Lower lobe of right lung (tissue), 2 donors: ENCODE measurements around the gene GNG14. TPM values are rescaled to one million over a fixed set of nuclear protein-coding genes. Genes with fewer than 3 reads are reported as not detected.

Experiments
- ATAC-seq, 2 donors: fragments of 200-7000 bp; cut with Tn5 transposase; one replicate each; pipeline ENCODE4 v1.9.1; 2020 to 2022; ENCODE audit warnings: mild to moderate bottlenecking in 2 of 2, moderate library complexity in 2 of 2
- DNase-seq: peaks from one replicate; pipeline ENCODE4 v3.0.0-alpha.2; 2020
- H3K27ac ChIP-seq: fragments of 200-600 bp; one replicate; pipeline ENCODE4 v1.8.0; 2022
- H3K27me3 ChIP-seq: fragments of 200-600 bp; one replicate; pipeline ENCODE4 v1.8.0; 2022; ENCODE audit warnings: low read depth
- H3K36me3 ChIP-seq: fragments of 200-600 bp; one replicate; pipeline ENCODE4 v1.8.0; 2022; ENCODE audit warnings: mild to moderate bottlenecking
- H3K4me1 ChIP-seq: fragments of 200-600 bp; one replicate; pipeline ENCODE4 v1.8.0; 2022
- H3K4me3 ChIP-seq: fragments of 200-600 bp; one replicate; pipeline ENCODE4 v1.8.0; 2022; ENCODE audit warnings: mild to moderate bottlenecking
- H3K9me3 ChIP-seq: fragments of 200-600 bp; one replicate; pipeline ENCODE4 v1.8.0; 2022
- intact Hi-C: fragments of 100-400 bp; cut with DNase I; formaldehyde crosslinking; loops from one replicate; pipeline ENCODE4 v1.11.0; 2022
- total RNA-seq: library from RNA; stranded (reverse); fragmentation: NEBNext Ultra II Directional; extraction: Animal tissue kit (Norgen Biotek cat#: 25700); gene quantifications from one replicate; pipeline ENCODE4 v1.2.1, GENCODE V29; 2021
- TF ChIP-seq, protein P1 (sequence below): fragments of 200-600 bp; IDR thresholded peaks from one replicate; pipeline ENCODE4 v1.8.0; 2022; ENCODE audit warnings: antibody characterized with exemption, mild to moderate bottlenecking
- donor health status: DM: no; HTN: yes; CAD: no; lungs with severe emphysema.

The GNG14 gene
- total RNA-seq, 1 donor from 2014 or later: not detected

- peaks cover 51% of the 10 kb centered on the region for H3K36me3 ChIP-seq
These were observed 7.8 kb upstream of the GNG14 start for GRCh38 chr19:12680034-12680433.

DNA sequence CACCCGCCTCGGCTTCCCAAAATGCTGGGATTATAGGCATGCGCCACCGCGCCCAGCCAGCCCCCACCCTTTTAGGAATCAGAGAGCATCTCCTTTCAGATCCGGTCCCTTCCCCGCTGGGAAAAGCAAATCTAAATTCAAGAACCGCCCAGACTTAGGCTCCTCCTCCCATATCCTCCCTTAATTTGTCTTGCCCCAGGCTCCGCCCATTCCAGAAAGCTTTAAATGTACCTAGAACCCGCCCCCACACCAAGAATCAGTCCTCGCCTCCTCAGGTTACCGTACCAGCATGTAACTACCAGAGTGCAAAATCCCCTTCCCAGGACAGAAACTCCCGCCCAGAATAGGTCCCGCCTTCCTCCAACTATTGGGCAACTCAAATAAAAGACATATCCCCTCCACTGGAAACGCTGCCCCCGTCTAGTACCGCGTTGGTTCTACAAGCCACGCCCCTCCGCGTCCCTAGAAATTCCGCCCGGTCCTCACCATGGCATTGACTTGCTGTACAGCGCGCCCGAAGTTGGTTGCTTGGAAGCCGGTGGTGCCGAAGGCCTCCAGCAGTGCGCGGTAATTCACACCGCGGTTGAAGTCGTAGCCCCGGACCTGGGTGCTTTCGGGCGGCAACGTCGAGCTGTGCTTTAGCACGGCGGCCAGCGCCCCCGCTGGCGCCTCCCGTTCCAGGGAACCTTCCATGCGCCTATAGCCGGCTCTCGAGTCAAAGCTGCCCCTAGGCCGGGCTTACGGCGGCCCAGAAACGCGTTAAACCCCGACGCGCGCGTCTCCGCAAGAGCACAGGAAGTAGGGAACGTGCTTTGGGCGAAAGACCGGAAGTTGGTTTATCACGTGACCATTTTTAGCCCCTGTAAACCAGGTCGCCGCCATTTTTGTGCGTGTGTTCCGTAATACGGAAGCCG is 6.5 kb upstream of the GNG14 start, which contains the start of gene DHPS:
Gene DHPS (minus strand): TSS at position 807 of the 914 bp plus-strand sequence. CDS start 114 bp downstream, at position 693.
- Histone ChIP-seq H3K27me3 (no peaks in the 10 kb centered on the region), H3K4me3 (peak within 1 kb of the TSS; percentile 87), H3K36me3 (peaks cover 38% of the 10 kb centered on the region), H3K9me3 (no peaks in the 10 kb centered on the region), H3K4me1 (peaks cover 16% of the 10 kb centered on the region), H3K27ac (peak within 1 kb of the TSS; percentile 98)
- ATAC-seq (peak; percentile 94 to 96), DNase-seq (peak; percentile 95)
- TF ChIP-seq, protein P1, sequence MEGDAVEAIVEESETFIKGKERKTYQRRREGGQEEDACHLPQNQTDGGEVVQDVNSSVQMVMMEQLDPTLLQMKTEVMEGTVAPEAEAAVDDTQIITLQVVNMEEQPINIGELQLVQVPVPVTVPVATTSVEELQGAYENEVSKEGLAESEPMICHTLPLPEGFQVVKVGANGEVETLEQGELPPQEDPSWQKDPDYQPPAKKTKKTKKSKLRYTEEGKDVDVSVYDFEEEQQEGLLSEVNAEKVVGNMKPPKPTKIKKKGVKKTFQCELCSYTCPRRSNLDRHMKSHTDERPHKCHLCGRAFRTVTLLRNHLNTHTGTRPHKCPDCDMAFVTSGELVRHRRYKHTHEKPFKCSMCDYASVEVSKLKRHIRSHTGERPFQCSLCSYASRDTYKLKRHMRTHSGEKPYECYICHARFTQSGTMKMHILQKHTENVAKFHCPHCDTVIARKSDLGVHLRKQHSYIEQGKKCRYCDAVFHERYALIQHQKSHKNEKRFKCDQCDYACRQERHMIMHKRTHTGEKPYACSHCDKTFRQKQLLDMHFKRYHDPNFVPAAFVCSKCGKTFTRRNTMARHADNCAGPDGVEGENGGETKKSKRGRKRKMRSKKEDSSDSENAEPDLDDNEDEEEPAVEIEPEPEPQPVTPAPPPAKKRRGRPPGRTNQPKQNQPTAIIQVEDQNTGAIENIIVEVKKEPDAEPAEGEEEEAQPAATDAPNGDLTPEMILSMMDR: no peak
- intact Hi-C loops: no loop called here

More at GRCh38 chr19:12680034-12680433, 7.8 kb upstream of the GNG14 start:
- TF ChIP-seq, protein P1: no peak
- intact Hi-C loops: no loop called here
- Histone ChIP-seq H3K4me1 (peaks cover 20% of the 10 kb centered on the region), H3K27me3 (no peaks in the 10 kb centered on the region), H3K9me3 (no peaks in the 10 kb centered on the region), H3K27ac (no peak overlapping the region), H3K4me3 (no peak overlapping the region)
- DNase-seq (no peak), ATAC-seq (no peak)

DNA sequence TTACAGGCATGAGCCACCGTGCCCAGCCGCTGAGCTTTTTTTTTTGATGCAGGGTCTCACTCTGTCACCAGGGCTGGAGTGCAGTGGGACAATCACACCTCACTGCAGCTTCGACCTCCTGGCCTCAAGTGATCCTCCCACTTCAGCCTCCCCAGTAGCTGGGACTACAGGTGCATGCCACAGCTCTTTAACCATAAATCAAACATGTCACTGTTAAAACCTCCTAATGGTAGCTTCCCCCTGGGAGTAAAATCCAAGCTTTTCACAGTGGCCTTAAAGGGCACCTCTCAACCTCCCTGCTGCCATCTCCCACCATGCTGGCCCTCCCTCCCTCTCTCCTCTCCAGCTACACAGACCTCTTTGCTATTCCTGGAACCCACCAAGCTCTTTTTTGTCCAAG is 2.0 kb upstream of the GNG14 start:
- DNase-seq (no peak), ATAC-seq (no peak)
- Histone ChIP-seq H3K4me3 (no peak overlapping the region), H3K4me1 (peaks cover 2% of the 10 kb centered on the region), H3K9me3 (no peaks in the 10 kb centered on the region), H3K27me3 (no peaks in the 10 kb centered on the region), H3K36me3 (peaks cover 4% of the 10 kb centered on the region), H3K27ac (no peak overlapping the region)
- TF ChIP-seq, protein P1: no peak
- intact Hi-C loops: no loop called here

DNA sequence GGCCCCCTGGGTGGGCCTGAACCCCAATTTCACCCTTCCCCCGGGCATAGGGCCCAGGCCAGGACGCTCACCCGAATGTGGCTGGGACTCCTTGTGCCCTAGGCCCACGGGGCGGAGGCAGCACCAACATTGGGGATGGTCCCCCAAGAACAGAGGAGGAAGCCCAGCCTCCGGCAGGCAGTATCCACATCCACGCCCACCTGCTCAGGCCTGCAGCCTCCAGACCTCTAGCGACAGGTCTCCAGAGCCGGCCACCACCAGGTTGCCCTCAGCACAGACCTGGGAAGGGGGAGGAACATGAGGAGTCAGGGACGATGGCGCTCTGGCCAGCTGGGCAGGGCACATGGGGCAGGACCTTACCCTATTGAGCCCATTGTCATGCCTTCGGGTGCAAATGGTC is 1.2 kb downstream of the GNG14 start:
- no peaks in the 10 kb centered on the region for H3K4me1 ChIP-seq
- ATAC-seq (no peak), DNase-seq (no peak)
- H3K9me3 ChIP-seq: no peaks in the 10 kb centered on the region
- no peaks in the 10 kb centered on the region for H3K27me3 ChIP-seq
- no peak overlapping the region for H3K4me3 ChIP-seq
- H3K36me3 ChIP-seq: peaks cover 4% of the 10 kb centered on the region
- H3K27ac ChIP-seq: no peak overlapping the region
- intact Hi-C loops: no loop called here
- TF ChIP-seq, protein P1: no peak

GRCh38 chr19:12689581-12690216 is 1.9 kb downstream of the GNG14 start:
- H3K4me1 ChIP-seq: no peaks in the 10 kb centered on the region
- ATAC-seq (peak in 1 of 2 donors; percentile 10), DNase-seq (no peak)
- H3K27me3 ChIP-seq: no peaks in the 10 kb centered on the region
- intact Hi-C loops: no loop called here
- no peak overlapping the region for H3K27ac ChIP-seq
- H3K4me3 ChIP-seq: no peak overlapping the region
- H3K9me3 ChIP-seq: no peaks in the 10 kb centered on the region
- TF ChIP-seq, protein P1: no peak
- H3K36me3 ChIP-seq: peaks cover 4% of the 10 kb centered on the region
